Neural cell (in vitro differentiated cells): ENCODE data around the gene BMPR1A. TPM values are rescaled to one million over a fixed set of nuclear protein-coding genes. Genes with fewer than 3 reads are reported as not detected.

Experiments
- H2AFZ ChIP-seq: fragments of 200-600, 300-800 bp; sonication (generic), shearing (Covaris generic); 2 replicates; pipeline ENCODE4 v1.6.0; 2014; ENCODE audit warnings: low read depth, mild to moderate bottlenecking, antibody characterized with exemption, low read length, moderate library complexity
- H3F3A ChIP-seq: fragments of 200-600 bp; shearing (Covaris generic); 2 replicates; pipeline ENCODE4 v1.6.1; 2016; ENCODE audit warnings: mild to moderate bottlenecking, moderate library complexity, mixed read lengths, antibody characterized with exemption, low read length; ENCODE audit not compliant: insufficient read depth, poor library complexity, severe bottlenecking
- H3K27ac ChIP-seq: fragments of 200-600, 300-800 bp; sonication (generic), shearing (Covaris generic); 2 replicates; pipeline ENCODE4 v1.5.1; 2014; ENCODE audit warnings: mild to moderate bottlenecking, low read length, moderate library complexity
- H3K27me3 ChIP-seq: fragments of 300-800, 200-600 bp; sonication (generic), shearing (Covaris generic); 2 replicates; pipeline ENCODE4 v1.6.0; 2014; ENCODE audit warnings: mild to moderate bottlenecking, low read depth, low read length, moderate library complexity; ENCODE audit not compliant: insufficient read depth
- H3K36me3 ChIP-seq: fragments of 300-800, 200-600 bp; sonication (generic), shearing (Covaris generic); 2 replicates; pipeline ENCODE4 v1.5.1; 2014; ENCODE audit warnings: mild to moderate bottlenecking, antibody characterized with exemption, low read length, moderate library complexity; ENCODE audit not compliant: insufficient read depth
- H3K4me2 ChIP-seq: fragments of 300-800, 200-600 bp; sonication (generic), shearing (Covaris generic); 2 replicates; pipeline ENCODE4 v1.6.0; 2014; ENCODE audit warnings: mild to moderate bottlenecking, low read length
- H3K4me3 ChIP-seq: fragments of 300-800, 200-600 bp; sonication (generic), shearing (Covaris generic); 2 replicates; pipeline ENCODE4 v1.5.1; 2014; ENCODE audit warnings: mild to moderate bottlenecking, low read length, moderate library complexity
- H3K79me2 ChIP-seq: fragments of 200-600 bp; shearing (Covaris generic); replicated peaks from 2 replicates; pipeline ENCODE4 v1.6.0; 2014; ENCODE audit warnings: mild to moderate bottlenecking, low read length, moderate library complexity; ENCODE audit not compliant: insufficient read depth
- H3K9ac ChIP-seq: fragments of 300-800, 200-600 bp; sonication (generic), shearing (Covaris generic); 2 replicates; pipeline ENCODE4 v1.6.1; 2016; ENCODE audit warnings: mild to moderate bottlenecking, low read length, mixed read lengths
- H3K9me2 ChIP-seq: fragments of 200-600 bp; shearing (Covaris generic); 2 replicates; pipeline ENCODE4 v1.6.1; 2016; ENCODE audit warnings: mild to moderate bottlenecking, low read length, mixed read lengths; ENCODE audit not compliant: insufficient read depth
- H3K9me3 ChIP-seq: fragments of 200-600, 300-800 bp; sonication (generic), shearing (Covaris generic); 2 replicates; pipeline ENCODE4 v1.6.1; 2016; ENCODE audit warnings: mild to moderate bottlenecking, mixed run types, low read length, moderate library complexity, mixed read lengths
- H4K20me1 ChIP-seq: fragments of 200-600 bp; shearing (Covaris generic); 2 replicates; pipeline ENCODE4 v1.6.1; 2016; ENCODE audit warnings: mild to moderate bottlenecking, mixed run types; ENCODE audit not compliant: insufficient read depth
- CTCF ChIP-seq: fragments of 450-650 bp; IDR thresholded peaks from 2 replicates; pipeline ENCODE4 v1.5.1; 2014; ENCODE audit warnings: antibody characterized with exemption, mild to moderate bottlenecking, moderate library complexity; ENCODE audit not compliant: poor library complexity, severe bottlenecking
- EP300 ChIP-seq: fragments of 450-650 bp; conservative IDR thresholded peaks from 2 replicates; pipeline ENCODE4 v1.6.1; 2014; ENCODE audit warnings: antibody characterized with exemption, mild to moderate bottlenecking, moderate library complexity; ENCODE audit not compliant: poor library complexity, severe bottlenecking
- EZH2 ChIP-seq: fragments of 200-600, 300-800 bp; shearing (Covaris generic), sonication (generic); IDR thresholded peaks from 2 replicates; pipeline ENCODE4 v1.6.1; 2014; ENCODE audit warnings: antibody characterized with exemption, low read length, borderline replicate concordance, mild to moderate bottlenecking; ENCODE audit not compliant: insufficient read depth, poor library complexity, severe bottlenecking
- MXI1 ChIP-seq: fragments of 450-650 bp; conservative IDR thresholded peaks from 2 replicates; pipeline ENCODE4 v1.6.1; 2014; ENCODE audit warnings: antibody characterized with exemption, mild to moderate bottlenecking; ENCODE audit not compliant: poor library complexity, severe bottlenecking
- POLR2AphosphoS5 ChIP-seq: IDR thresholded peaks from 2 replicates; pipeline ENCODE4 v1.6.1; 2012
- RAD21 ChIP-seq: fragments of 450-650 bp; conservative IDR thresholded peaks from 2 replicates; pipeline ENCODE4 v1.6.1; 2014; ENCODE audit warnings: antibody characterized with exemption, mild to moderate bottlenecking, moderate library complexity
- REST ChIP-seq: IDR thresholded peaks from 2 replicates; pipeline ENCODE4 v1.6.1; 2012; ENCODE audit warnings: borderline replicate concordance
- SMC3 ChIP-seq: fragments of 450-650 bp; conservative IDR thresholded peaks from 2 replicates; pipeline ENCODE4 v1.6.1; 2014; ENCODE audit warnings: antibody characterized with exemption, mild to moderate bottlenecking, moderate library complexity; ENCODE audit not compliant: poor library complexity
- TAF1 ChIP-seq: IDR thresholded peaks from 2 replicates; pipeline ENCODE4 v1.6.1; 2012; ENCODE audit warnings: low read depth
- polyA plus RNA-seq: library from polyadenylated mRNA; depleted of rRNA; stranded (reverse); fragments of >200 nt; gene quantifications from 2 replicates; pipeline ENCODE4 v1.2.3, GENCODE V29; 2014

Gene BMPR1A
- polyA plus RNA-seq, 1 donor from 2014 or later, result 29.9 TPM

DNA sequence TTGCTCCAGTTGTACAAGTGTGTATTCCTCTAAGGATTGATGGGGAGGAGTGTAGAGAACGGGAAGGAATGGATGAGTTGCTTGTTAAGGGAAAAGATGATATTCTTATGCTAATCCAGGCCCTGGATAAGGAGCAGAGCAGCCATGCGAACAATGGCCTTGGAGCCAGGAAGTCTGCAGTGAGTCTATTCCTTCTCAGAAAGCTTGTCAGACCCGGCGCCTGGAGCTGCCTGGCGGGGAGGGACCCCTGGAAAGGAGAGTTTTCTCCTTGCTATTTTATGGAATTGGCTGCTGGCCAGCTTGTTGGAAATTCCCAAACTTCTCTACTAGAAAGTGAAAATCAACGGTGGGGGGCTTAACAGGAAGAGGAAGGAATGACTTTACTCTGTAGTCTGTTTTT lies 111.9 kb downstream of the BMPR1A start:
- no peaks in the 10 kb centered on the region for H3K27me3 ChIP-seq
- peaks cover 6% of the 10 kb centered on the region for H3K79me2 ChIP-seq
- no peaks in the 10 kb centered on the region for H3K9me3 ChIP-seq
- no peaks in the 10 kb centered on the region for H3K36me3 ChIP-seq
- no peak overlapping the region for H2AFZ ChIP-seq
- no peak overlapping the region for H3K4me2 ChIP-seq
- no peaks in the 10 kb centered on the region for H4K20me1 ChIP-seq
- no peak overlapping the region for H3K4me3 ChIP-seq
- H3F3A ChIP-seq, result no peaks in the 10 kb centered on the region
- H3K9me2 ChIP-seq, result no peaks in the 10 kb centered on the region
- TF ChIP-seq EZH2 (no peak), REST (peak; percentile 66), EP300 (no peak), MXI1 (no peak), POLR2AphosphoS5 (no peak)
- H3K27ac ChIP-seq, result no peak overlapping the region
- H3K9ac ChIP-seq, result no peak overlapping the region

GRCh38 chr10:86870679-86871078 lies 114.3 kb downstream of the BMPR1A start:
- no peaks in the 10 kb centered on the region for H3K36me3 ChIP-seq
- no peaks in the 10 kb centered on the region for H4K20me1 ChIP-seq
- no peak overlapping the region for H3K4me3 ChIP-seq
- no peak overlapping the region for H2AFZ ChIP-seq
- no peaks in the 10 kb centered on the region for H3K9me3 ChIP-seq
- no peaks in the 10 kb centered on the region for H3K27me3 ChIP-seq
- peaks cover 6% of the 10 kb centered on the region for H3K79me2 ChIP-seq
- H3K27ac ChIP-seq, result no peak overlapping the region
- no peaks in the 10 kb centered on the region for H3F3A ChIP-seq
- H3K4me2 ChIP-seq, result no peak overlapping the region
- H3K9ac ChIP-seq, result no peak overlapping the region
- H3K9me2 ChIP-seq, result no peaks in the 10 kb centered on the region
- TF ChIP-seq RAD21, result no peak
- no peak for TF ChIP-seq MXI1
- no peak for TF ChIP-seq CTCF
- TF ChIP-seq POLR2AphosphoS5, result no peak
- TF ChIP-seq REST, result no peak
- no peak for TF ChIP-seq EZH2
- TF ChIP-seq TAF1, result no peak
- no peak for TF ChIP-seq EP300
- TF ChIP-seq SMC3, result no peak
